22Rv1 (cell line): ENCODE data around the gene GPAT3.

Source experiments
- H3K27ac ChIP-seq: fragments of 450-650 bp; 2 replicates; pipeline ENCODE4 v1.5.1; 2017
- ZFX ChIP-seq: fragments of 450-650 bp; IDR thresholded peaks from 2 replicates; pipeline ENCODE4 v1.6.1; 2017; ENCODE audit warnings: antibody characterized with exemption, borderline replicate concordance
- TF ChIP-seq, protein P1 (sequence below): fragments of 450-650 bp; IDR thresholded peaks from 2 replicates; pipeline ENCODE4 v1.5.1; 2017; ENCODE audit warnings: mild to moderate bottlenecking

Gene GPAT3

DNA sequence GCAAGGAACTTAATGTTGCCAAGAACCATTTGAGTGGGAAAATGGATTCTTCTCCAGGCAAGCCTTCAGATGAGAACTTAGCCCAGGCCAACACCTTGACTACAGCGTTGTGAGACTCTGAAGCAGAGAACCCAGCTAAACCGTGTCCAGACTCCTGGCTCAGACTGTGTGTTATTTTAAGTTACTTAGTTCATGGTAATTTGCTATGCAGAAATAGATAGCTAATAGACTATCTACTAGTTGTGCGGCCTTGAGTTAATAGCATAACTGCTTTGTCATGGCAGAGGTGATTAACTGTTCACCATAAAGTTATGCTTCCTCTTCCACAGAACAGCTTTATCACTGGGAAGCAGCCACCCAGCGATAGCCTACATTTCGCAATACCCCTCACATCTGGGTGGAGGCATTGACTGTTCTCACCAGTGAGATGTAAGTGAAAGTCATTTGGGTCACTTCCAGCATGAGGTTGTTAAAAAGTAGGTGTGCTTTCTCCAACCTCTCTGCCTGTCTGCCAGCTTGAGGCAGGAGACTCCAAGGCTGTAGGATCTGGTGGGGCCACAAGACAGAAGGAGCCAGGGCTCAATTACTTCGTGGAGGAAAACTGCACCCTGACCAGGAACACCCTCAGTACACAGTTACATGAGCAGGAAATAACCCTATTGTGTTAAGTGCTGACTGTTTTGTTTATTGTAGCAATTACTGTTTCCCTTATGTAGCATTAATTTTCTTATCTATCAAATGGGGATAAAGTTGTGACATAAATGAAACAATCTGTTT, 94.2 kb downstream of the GPAT3 start:
- TF ChIP-seq ZFX, result no peak
- TF ChIP-seq, protein P1, sequence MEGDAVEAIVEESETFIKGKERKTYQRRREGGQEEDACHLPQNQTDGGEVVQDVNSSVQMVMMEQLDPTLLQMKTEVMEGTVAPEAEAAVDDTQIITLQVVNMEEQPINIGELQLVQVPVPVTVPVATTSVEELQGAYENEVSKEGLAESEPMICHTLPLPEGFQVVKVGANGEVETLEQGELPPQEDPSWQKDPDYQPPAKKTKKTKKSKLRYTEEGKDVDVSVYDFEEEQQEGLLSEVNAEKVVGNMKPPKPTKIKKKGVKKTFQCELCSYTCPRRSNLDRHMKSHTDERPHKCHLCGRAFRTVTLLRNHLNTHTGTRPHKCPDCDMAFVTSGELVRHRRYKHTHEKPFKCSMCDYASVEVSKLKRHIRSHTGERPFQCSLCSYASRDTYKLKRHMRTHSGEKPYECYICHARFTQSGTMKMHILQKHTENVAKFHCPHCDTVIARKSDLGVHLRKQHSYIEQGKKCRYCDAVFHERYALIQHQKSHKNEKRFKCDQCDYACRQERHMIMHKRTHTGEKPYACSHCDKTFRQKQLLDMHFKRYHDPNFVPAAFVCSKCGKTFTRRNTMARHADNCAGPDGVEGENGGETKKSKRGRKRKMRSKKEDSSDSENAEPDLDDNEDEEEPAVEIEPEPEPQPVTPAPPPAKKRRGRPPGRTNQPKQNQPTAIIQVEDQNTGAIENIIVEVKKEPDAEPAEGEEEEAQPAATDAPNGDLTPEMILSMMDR, result no peak
- H3K27ac ChIP-seq, result no peak overlapping the region

DNA sequence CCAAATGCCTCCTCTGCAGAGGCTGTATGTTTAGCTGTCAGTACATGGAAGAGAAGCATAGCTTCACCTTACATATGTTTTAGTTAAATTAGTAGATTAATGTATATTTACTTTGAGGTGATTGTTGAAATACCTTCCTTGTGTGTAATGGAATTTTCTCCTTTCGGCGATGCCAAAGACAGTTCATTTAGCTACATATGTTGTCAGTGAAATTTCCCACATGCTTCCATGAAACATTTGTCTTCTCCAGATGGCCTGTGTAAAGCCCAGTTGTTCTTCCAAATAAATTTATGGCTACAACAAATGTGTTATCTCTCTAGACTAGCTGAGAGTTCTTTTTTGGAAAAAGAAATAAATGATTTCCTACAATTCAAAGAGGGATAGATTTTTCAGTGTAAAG, 95.2 kb downstream of the GPAT3 start:
- TF ChIP-seq, protein P1, result no peak
- no peak for TF ChIP-seq ZFX

DNA sequence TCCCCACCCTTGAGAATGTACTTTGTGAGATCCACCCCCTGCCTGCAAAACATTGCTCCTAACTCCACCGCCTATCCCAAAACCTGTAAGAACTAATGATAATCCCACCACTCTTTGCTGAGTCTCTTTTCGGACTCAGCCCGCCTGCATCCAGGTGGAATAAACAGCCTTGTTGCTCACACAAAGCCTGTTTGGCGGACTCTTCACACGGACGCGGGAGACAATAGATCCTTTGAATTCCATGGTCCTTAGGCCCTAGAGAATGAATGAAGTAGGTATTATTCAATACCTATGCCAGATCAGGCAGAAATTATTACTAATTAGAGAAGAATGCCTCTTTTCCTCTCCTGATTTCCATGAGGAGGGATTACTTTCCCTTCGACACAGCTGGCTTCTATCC, 101.0 kb downstream of the GPAT3 start:
- TF ChIP-seq, protein P1, result no peak
- TF ChIP-seq ZFX, result no peak
- no peak overlapping the region for H3K27ac ChIP-seq

More for the DNA sequence above, 95.2 kb downstream of the GPAT3 start:
- no peak overlapping the region for H3K27ac ChIP-seq

DNA sequence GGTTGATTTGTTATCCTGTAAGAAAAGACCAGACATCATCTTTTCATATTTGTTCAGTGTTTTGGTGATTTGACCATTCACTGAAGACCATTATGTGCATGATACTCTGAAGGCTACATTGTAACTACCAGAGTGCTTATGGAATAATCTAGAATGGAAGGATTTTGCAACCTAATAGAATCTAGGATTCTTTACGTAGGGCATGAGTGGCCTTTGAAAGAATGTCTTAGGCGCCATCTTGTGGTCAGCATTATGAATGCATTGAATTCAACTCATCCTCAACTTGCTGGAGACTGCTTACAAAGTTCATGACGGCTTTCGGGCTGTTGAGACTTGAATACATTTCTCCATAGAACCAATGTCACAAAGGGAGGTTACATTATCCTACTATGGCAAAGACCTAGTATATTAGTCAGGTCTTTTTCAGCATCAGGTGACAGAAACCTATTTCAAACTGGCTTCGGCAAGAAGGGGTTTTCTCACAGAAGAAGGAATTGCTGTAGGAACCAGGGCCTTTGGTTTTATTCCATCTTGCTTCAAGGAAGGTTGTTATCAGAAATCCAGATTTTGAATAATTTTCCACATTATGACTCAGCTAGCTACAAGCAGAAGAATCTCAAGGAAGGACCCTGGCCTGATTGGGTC, 104.1 kb downstream of the GPAT3 start:
- TF ChIP-seq, protein P1, result peak; percentile 82
- TF ChIP-seq ZFX, result no peak
- H3K27ac ChIP-seq, result no peak overlapping the region

DNA sequence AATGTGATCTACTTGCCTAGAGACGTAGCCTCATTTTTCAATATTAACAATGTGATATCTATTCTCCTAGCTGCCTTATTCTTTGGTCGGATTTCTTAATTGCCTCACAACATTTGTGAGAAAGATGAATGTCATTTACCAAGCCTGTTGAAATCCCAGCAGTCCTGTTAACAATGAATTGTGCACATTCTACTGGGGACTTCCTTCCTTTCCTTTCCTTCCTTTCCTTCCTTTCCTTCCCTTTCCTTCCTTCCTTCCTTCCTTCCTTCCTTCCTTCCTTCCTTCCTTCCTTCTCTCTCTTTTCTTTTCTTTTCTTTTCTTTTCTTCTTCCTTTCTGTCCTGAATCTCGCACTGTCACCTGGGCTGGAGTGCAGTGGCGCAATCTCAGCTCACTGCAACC, 107.1 kb downstream of the GPAT3 start:
- no peak for TF ChIP-seq ZFX
- TF ChIP-seq, protein P1, result no peak

DNA sequence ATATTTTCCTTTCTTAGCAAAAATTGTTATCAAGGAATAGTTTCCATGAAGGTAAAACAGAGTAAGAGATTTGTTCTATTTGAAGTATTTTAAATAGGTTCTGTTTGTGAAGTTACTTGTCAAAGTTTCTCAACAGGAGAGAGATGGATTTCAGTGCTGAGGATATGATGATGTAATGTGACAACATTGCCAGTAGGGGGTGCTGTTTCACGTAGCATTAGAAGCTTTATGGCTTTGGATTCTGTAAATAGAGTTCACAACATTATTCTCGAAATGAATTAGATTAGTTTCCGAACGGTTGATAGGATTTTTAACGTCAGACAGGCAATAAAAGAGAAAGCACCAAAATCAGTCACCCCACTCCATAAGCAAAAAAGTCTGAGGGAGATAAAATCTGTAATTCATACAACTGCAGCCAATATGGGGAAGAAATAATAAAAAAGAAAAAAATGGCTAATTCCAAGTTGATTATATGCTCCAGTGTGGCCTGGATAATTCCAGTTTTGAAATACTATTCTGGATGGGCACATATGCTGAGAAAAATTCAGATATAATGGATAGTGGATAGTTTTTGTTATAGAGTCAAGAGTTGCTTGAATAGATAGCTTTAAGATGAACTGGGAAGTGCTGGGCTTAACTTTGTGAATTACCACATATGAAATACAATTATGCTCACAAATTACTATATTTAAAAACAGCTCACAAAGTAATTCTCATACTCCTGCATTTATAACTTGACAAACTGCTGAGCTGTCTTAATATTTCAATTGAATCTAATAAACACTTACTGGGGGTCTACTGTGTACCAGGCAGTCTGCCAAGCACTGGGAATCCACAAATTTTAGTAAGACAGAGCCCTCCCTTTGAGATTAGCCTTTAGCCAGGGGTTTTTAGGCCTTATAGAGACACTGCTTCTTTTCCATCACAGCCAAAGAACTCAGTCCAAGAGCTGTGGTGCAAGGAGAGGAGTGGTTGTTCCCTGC, 109.1 kb downstream of the GPAT3 start:
- no peak overlapping the region for H3K27ac ChIP-seq

More for the DNA sequence above, 107.1 kb downstream of the GPAT3 start:
- no peak overlapping the region for H3K27ac ChIP-seq

More for the DNA sequence above, 109.1 kb downstream of the GPAT3 start:
- TF ChIP-seq ZFX, result no peak
- TF ChIP-seq, protein P1, result peak; percentile 90
